Left renal pelvis (tissue), 4 donors: ENCODE measurements around the gene STON2. TPM values are rescaled to one million over a fixed set of nuclear protein-coding genes. Genes with fewer than 3 reads are reported as not detected.
A peak's percentile ranks its signal among the peaks of the same experiment; 100 is the strongest.
"Not testable (repeated sequence)": the region's sequence is repeated elsewhere in the genome, so short reads cannot be mapped to it uniquely, and the experiment has no call there.

Experiments
- DNase-seq, 4 donors: peaks; one replicate each; pipeline ENCODE4 v3.0.0-alpha.2; 2013; ENCODE audit warnings: low read depth in 4 of 4, low spot score in 3 of 4
- polyA plus RNA-seq, 4 donors: library from polyadenylated mRNA; unstranded; fragments of 120-200 nt; gene quantifications; one replicate each; pipeline ENCODE4 v1.2.1, GENCODE V29; 2013; ENCODE audit not compliant: insufficient read length in 4 of 4

Gene STON2
- polyA plus RNA-seq, 4 donors: 2.5 to 53.8 (median 45.7) TPM

- no peak for DNase-seq
Observed at GRCh38 chr14:81275305-81276072, 124.6 kb downstream of the STON2 start.

- DNase-seq: no peak
Observed at GRCh38 chr14:81273961-81274575, 126.1 kb downstream of the STON2 start.

GRCh38 chr14:81273521-81273920 lies 126.6 kb downstream of the STON2 start:
- no peak for DNase-seq

GRCh38 chr14:81272317-81272716 lies 127.8 kb downstream of the STON2 start:
- DNase-seq: no peak

- DNase-seq: no peak
Observed at GRCh38 chr14:81269979-81270375, 130.1 kb downstream of the STON2 start.

GRCh38 chr14:81269100-81269978 lies 130.8 kb downstream of the STON2 start:
- DNase-seq: peak; percentile 54 to 75 (median 70)

GRCh38 chr14:81268016-81268416 lies 132.1 kb downstream of the STON2 start:
- DNase-seq: peak in 1 of 4 donors; percentile 20

- no peak for DNase-seq
Observed at GRCh38 chr14:81265636-81266169, 134.4 kb downstream of the STON2 start.

GRCh38 chr14:81264671-81265070 lies 135.5 kb downstream of the STON2 start:
- DNase-seq: no peak

GRCh38 chr14:81263777-81264410 lies 136.2 kb downstream of the STON2 start:
- DNase-seq: no peak

GRCh38 chr14:81261176-81261575 lies 138.9 kb downstream of the STON2 start:
- DNase-seq: no peak

GRCh38 chr14:81260732-81261131 lies 139.4 kb downstream of the STON2 start:
- no peak for DNase-seq

GRCh38 chr14:81256289-81256960 lies 143.7 kb downstream of the STON2 start:
- no peak for DNase-seq

- no peak for DNase-seq
Observed at GRCh38 chr14:81252278-81252677, 147.8 kb downstream of the STON2 start.

GRCh38 chr14:81247271-81247766 lies 152.8 kb downstream of the STON2 start:
- no peak for DNase-seq

GRCh38 chr14:81246461-81247270 lies 153.5 kb downstream of the STON2 start:
- DNase-seq: no peak

- no peak for DNase-seq
Observed at GRCh38 chr14:81245771-81246170, 154.4 kb downstream of the STON2 start.

GRCh38 chr14:81244431-81244830 lies 155.7 kb downstream of the STON2 start:
- not testable (repeated sequence) for DNase-seq

- DNase-seq: no peak
Observed at GRCh38 chr14:81243499-81243898, 156.6 kb downstream of the STON2 start.
